Effector memory CD4-positive, alpha-beta T cell (primary cell): ENCODE measurements around the gene AMHR2.

Source experiments
- DNase-seq, 3 donors: peaks; one replicate each; pipeline ENCODE4 v3.0.0-alpha.2; 2020
- H3K27ac ChIP-seq: 2 replicates; pipeline ENCODE4 v1.7.0; 2013; ENCODE audit warnings: mild to moderate bottlenecking, low read length, moderate library complexity; ENCODE audit not compliant: insufficient read depth, poor library complexity, severe bottlenecking
- H3K27me3 ChIP-seq: replicated peaks from 2 replicates; pipeline ENCODE4 v1.7.0; 2013; ENCODE audit warnings: mild to moderate bottlenecking, low read length; ENCODE audit not compliant: insufficient read depth, control insufficient read depth, poor library complexity, severe bottlenecking
- H3K36me3 ChIP-seq: 2 replicates; pipeline ENCODE4 v1.7.0; 2013; ENCODE audit warnings: mild to moderate bottlenecking, low read length, moderate library complexity; ENCODE audit not compliant: control insufficient read depth, insufficient read depth
- H3K4me1 ChIP-seq: 2 replicates; pipeline ENCODE4 v1.7.0; 2013; ENCODE audit warnings: low read length, mild to moderate bottlenecking; ENCODE audit not compliant: control insufficient read depth, insufficient read depth, poor library complexity, severe bottlenecking
- H3K4me3 ChIP-seq: 2 replicates; pipeline ENCODE4 v1.7.0; 2013; ENCODE audit warnings: low read length, low read depth, mild to moderate bottlenecking; ENCODE audit not compliant: insufficient read depth, poor library complexity, severe bottlenecking
- H3K9me3 ChIP-seq: 2 replicates; pipeline ENCODE4 v1.7.0; 2013; ENCODE audit warnings: mild to moderate bottlenecking, low read length, moderate library complexity; ENCODE audit not compliant: control insufficient read depth

The AMHR2 gene

DNA sequence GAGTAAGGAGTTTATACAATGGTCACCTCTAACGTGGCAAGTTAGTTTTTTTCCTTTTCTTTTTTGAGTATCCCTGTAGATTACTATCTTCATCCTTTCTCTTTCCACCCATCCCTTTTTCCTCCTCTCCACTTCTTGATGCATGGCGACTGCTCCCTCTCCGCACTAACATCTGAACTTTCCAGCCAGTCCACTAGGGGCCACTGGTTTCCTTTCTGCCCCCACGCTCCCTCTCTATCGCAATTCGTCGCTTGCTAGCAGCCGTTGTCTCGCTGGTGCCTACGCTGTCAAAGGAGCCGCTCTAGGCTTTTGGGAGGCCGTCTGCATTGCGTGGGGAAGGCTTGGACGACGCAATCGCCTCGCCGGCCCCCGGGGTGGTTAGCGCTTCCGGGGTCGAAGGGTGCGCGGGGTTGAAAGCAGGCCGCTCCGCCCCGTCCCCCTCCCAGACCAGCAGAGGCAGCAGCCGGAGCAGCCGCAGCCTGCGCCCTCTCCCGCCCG, 28.1 kb downstream of the AMHR2 start, which contains the start of gene PCBP2:
Gene PCBP2, plus strand, starts transcription at position 442 of the 498 bp plus-strand sequence. CDS start 2,699 bp downstream, outside the sequence.
- H3K36me3 ChIP-seq, result peaks cover 32% of the 10 kb centered on the region

DNA sequence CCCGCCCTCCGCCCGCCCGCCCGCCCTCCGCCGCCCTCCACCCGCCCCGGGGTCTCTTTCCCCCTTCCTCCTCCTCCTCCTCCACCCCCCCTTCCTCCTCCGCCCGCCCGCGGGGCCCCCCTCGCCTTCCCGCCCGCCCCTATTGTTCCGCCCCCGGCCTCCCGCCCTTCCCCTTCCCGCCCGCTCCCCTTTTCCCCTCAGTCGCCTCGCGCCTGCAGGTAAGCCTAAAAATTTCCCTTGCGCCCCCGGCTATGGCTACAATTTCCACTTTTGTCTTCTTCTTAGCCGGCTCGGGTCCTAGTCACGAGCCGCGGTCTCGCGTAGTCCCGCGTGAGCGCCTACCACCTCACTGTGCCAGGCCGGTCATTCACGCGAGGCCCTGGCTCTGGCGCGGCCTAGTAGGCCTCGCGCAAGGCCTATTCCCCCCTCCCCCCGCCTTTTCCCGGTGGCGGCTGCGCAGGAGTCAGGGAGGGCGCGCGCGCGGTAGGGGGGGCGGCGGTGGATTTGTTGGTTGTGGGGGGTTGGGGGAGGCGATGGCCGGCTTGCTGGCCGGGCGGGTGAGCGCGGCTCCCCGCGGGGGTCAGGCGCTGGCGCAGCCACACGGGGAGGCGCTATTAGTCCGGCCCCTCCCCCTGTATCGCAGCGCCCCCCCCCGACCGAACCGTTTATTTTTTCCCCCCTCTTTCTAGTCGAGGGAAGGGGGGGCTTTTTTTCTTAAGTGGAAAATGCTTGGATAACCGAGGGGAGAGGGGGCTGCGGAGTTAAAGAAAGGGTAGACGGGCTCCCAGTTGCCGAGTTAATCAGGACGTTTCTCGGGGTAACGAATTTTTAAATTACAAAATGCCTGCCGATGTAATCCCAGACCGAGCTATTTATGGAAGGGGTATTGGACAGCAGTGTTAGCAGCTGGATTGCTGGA, 28.8 kb downstream of the AMHR2 start:
- Histone ChIP-seq H3K4me1 (peaks cover 9% of the 10 kb centered on the region), H3K9me3 (no peaks in the 10 kb centered on the region), H3K4me3 (peak overlapping the region; percentile 74), H3K27me3 (no peaks in the 10 kb centered on the region), H3K36me3 (peaks cover 39% of the 10 kb centered on the region), H3K27ac (peak overlapping the region; percentile 89)
- peak; percentile 63 to 71 (median 70) for DNase-seq

More for the DNA sequence above, 28.1 kb downstream of the AMHR2 start, which contains the start of gene PCBP2:
- DNase-seq, result peak; percentile 95 to 96 (median 96)
- Histone ChIP-seq H3K4me3 (peak within 1 kb of the TSS; percentile 74), H3K27ac (peak within 1 kb of the TSS; percentile 89), H3K9me3 (no peaks in the 10 kb centered on the region), H3K27me3 (no peaks in the 10 kb centered on the region), H3K4me1 (peaks cover 9% of the 10 kb centered on the region)

DNA sequence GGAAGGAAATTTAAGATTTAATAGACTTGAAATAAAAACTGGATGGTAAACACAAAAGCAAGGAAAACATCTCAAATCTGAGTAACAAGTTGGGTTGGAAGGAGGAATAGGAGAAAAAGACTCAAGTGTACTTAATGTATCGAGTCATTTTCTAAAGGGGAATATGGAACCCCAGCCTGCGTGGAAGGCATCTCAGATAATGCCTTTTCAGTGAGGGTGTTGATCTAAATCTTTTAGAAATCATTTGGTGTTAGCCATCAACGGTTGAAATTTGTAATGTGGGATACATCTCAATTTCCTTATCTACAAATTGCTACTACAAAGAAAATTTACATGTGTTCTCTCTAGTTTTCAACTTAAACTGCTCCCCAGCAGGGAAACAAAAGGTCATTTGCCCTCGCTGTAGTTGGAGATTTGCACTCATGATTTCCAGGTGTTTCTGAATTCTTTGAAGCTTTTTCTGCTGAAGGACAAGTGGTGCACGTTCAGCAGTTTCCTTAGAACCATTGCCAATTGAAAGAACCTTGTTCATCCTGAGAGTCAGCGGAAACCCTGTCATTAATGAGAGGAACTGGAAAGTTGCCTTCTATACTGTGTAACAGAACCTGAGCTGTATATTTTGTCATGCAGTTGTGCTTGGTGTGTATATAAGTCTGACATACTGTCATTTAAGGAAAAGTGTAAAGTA, 30.4 kb downstream of the AMHR2 start:
- H3K27ac ChIP-seq, result peak overlapping the region; percentile 89
- no peak overlapping the region for H3K4me3 ChIP-seq
- H3K36me3 ChIP-seq, result peaks cover 49% of the 10 kb centered on the region

DNA sequence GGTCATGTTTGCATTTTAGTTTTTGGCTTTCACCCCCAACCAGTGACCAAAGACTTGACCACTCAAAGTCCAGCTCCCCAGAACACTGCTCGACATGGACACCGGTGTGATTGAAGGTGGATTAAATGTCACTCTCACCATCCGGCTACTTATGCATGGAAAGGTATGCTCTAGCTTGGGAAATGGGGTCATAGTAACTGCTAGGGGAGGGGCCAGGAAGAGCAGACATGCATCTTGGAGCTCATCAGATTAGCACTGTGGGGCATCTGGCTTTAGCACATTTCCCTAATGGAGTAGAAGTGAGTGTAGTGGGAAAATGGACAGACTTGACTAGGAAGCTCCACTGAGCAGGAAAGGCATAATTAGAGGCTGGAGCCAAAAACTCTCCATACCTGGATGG, 31.1 kb downstream of the AMHR2 start:
- Histone ChIP-seq H3K27me3 (no peaks in the 10 kb centered on the region), H3K36me3 (peaks cover 55% of the 10 kb centered on the region), H3K4me3 (no peak overlapping the region), H3K4me1 (peaks cover 9% of the 10 kb centered on the region), H3K27ac (no peak overlapping the region), H3K9me3 (no peaks in the 10 kb centered on the region)
- DNase-seq, result no peak

More for the DNA sequence above, 30.4 kb downstream of the AMHR2 start:
- Histone ChIP-seq H3K27me3 (no peaks in the 10 kb centered on the region), H3K4me1 (peaks cover 9% of the 10 kb centered on the region), H3K9me3 (no peaks in the 10 kb centered on the region)
- no peak for DNase-seq

DNA sequence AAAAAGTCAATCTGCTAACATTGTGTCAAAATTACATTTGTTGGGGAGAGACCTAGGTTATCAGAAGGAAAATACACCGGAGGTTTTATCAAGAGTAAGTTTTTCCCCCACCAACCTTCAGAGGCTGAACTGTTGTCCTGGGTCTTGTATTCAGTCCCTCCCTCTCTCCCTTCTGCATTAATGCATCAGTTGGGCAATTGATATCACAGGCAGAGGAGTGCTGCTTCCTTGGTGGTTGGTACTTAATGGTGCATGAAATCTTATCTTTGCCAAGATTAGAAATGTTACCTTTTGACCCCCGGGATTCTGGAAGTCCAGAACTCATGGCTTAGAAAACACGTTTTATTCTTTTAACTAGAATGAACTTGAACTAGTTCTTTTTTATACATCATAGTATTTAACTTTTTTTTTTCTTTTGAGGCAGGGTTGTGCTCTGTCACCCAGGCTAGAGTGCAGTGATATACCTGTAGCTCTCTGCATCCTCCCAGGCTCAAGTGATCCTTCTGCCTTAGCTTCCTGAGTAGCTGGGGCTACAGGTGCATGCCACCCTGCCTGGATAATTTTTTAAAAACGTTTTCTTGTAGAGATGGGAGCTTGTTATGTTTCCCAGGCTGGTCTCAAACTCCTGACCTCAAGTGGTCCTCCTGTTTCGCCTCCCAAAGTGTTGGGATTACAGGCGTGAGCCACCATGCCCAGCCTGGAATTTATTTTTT, 33.2 kb downstream of the AMHR2 start:
- no peak for DNase-seq
- H3K27ac ChIP-seq, result no peak overlapping the region
- peaks cover 9% of the 10 kb centered on the region for H3K4me1 ChIP-seq
- H3K9me3 ChIP-seq, result no peaks in the 10 kb centered on the region
- H3K27me3 ChIP-seq, result no peaks in the 10 kb centered on the region
- H3K36me3 ChIP-seq, result peaks cover 76% of the 10 kb centered on the region
- H3K4me3 ChIP-seq, result no peak overlapping the region

DNA sequence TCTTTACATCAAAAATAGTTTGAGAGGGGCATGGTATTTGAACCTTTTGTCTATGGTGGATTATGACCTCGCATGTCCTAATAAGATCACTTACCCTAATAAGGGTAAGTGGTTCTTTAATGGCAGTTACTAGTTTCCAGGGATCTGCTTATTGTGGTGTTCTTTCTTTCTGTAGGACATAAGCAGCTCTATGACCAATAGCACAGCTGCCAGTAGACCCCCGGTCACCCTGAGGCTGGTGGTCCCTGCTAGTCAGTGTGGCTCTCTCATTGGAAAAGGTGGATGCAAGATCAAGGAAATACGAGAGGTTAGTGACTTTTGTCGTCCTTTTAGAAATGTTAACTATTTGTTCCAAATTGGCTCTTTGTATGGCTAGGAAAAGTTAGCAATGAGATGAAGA, 35.4 kb downstream of the AMHR2 start:
- no peak for DNase-seq
- Histone ChIP-seq H3K27ac (no peak overlapping the region), H3K9me3 (no peaks in the 10 kb centered on the region), H3K4me1 (no peaks in the 10 kb centered on the region), H3K27me3 (no peaks in the 10 kb centered on the region), H3K36me3 (peaks cover 99% of the 10 kb centered on the region), H3K4me3 (no peak overlapping the region)

DNA sequence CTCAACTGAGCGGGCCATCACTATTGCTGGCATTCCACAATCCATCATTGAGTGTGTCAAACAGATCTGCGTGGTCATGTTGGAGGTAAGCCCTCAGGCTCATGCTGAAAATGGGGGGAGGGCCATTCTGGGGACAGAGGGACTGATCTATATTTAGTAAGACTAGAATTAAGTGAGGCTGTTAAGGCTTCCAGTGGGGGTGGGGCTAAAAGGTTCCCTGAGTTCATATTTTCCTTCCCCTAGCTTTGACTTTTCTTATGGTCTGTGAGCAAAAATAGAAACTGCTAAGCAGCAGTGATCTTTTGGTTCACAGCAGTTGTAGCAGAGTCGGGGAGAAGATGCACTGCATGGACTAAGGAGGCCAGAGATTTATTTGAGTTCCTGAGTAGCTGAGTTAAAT, 37.4 kb downstream of the AMHR2 start:
- H3K9me3 ChIP-seq, result no peaks in the 10 kb centered on the region
- DNase-seq, result no peak
- H3K4me3 ChIP-seq, result no peak overlapping the region
- no peaks in the 10 kb centered on the region for H3K27me3 ChIP-seq
- no peaks in the 10 kb centered on the region for H3K4me1 ChIP-seq
- no peak overlapping the region for H3K27ac ChIP-seq
- peaks cover 99% of the 10 kb centered on the region for H3K36me3 ChIP-seq

DNA sequence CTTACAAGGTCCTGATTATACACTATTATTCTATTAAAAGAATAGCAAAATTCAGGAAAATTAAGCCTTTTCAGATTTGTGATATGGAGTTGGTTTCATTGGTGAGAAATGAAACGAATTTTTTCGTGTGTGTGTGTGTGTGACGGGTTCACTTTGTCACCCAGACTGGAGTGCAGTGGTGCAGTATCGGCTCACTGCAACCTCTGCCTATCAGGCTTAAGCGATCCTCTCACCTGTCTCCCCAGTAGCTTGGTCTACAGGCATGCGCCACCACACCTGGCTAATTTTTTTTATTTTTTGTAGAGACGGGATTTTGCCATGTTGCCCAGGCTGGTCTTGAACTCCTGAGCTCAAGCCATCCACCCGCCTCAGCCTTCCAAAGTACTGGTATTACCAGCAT, 37.9 kb downstream of the AMHR2 start:
- Histone ChIP-seq H3K36me3 (peaks cover 99% of the 10 kb centered on the region), H3K27ac (no peak overlapping the region), H3K27me3 (no peaks in the 10 kb centered on the region), H3K4me3 (no peak overlapping the region), H3K4me1 (no peaks in the 10 kb centered on the region), H3K9me3 (no peaks in the 10 kb centered on the region)
- DNase-seq, result no peak

DNA sequence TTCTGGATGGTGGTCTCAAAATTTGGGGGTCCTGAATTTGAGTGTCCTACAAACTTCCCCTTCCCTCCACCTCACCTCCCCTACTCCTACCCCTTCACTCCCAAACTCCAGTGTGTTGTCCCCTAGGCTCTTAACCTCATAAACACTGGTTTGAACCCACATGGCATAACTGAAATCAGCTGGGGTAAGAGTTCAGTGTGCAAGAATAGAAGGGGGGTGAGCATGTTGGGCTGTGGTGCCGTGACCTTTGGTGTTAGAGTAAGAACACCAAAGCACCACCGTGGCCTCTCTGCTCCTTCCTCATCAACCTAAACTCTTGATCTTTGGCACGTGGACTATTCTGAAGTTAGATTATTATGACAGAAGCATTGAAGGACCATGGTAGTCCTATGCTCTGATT, 39.3 kb downstream of the AMHR2 start:
- no peak for DNase-seq
- no peak overlapping the region for H3K4me3 ChIP-seq
- no peak overlapping the region for H3K27ac ChIP-seq
- H3K36me3 ChIP-seq, result peaks cover 99% of the 10 kb centered on the region
- no peaks in the 10 kb centered on the region for H3K9me3 ChIP-seq
- no peaks in the 10 kb centered on the region for H3K27me3 ChIP-seq
- no peaks in the 10 kb centered on the region for H3K4me1 ChIP-seq
